ENCODE measurements around the gene EPS15. TPM values are rescaled to one million over a fixed set of nuclear protein-coding genes. Genes with fewer than 3 reads are reported as not detected.

EPS15 gene
- total and polyA plus RNA-seq, 4 donors: 8.8 to 52.1 (median 19.1) TPM

GRCh38 chr1:51341876-51342496 lies 177.1 kb downstream of the EPS15 start:
- H3K9me3 ChIP-seq (ENCODE audit: control insufficient read depth in 4 of 4, low read length in 3 of 4): no peaks in the 10 kb centered on the region
- H3K4me1 ChIP-seq (ENCODE audit: control insufficient read depth in 4 of 4, insufficient read depth in 4 of 4, low read length in 3 of 4): peaks cover 0 to 8% (median 5%) of the 10 kb centered on the region in 4 donors
- H3K9ac ChIP-seq (ENCODE audit: low read depth in 1 of 2, low read length in 2 of 2): no peak overlapping the region
- H3K4me3 ChIP-seq (ENCODE audit: low read depth in 1 of 3, low read length in 3 of 3): no peak overlapping the region
- H3K27me3 ChIP-seq (ENCODE audit: control insufficient read depth in 4 of 4, insufficient read depth in 4 of 4, low read length in 3 of 4): peaks cover 0 to 4% (median 0%) of the 10 kb centered on the region in 4 donors
- H3K36me3 ChIP-seq (ENCODE audit: control insufficient read depth in 4 of 4, insufficient read depth in 3 of 4, low read depth in 1 of 4, low read length in 3 of 4): no peaks in the 10 kb centered on the region
- no peak for TF ChIP-seq MAX (IDR thresholded peaks at IDR 0.05)
- TF ChIP-seq FOXA2 (IDR thresholded peaks at IDR 0.05): no peak
- TF ChIP-seq ZBTB33 (IDR thresholded peaks at IDR 0.05): no peak
- no peak for TF ChIP-seq CTCF (IDR thresholded peaks at IDR 0.05; ENCODE audit: low read depth, low read length, missing input control)
- no peak for TF ChIP-seq EGR1 (IDR thresholded peaks at IDR 0.05; ENCODE audit: low read depth in 2 of 2)
- no peak for TF ChIP-seq HNF4A (conservative IDR thresholded peaks at IDR 0.05)
- no peak for TF ChIP-seq JUND (IDR thresholded peaks at IDR 0.05)
- 93% methylated on average over 4 of the region's 4 CpGs for WGBS
- DNase-seq (ENCODE audit: low spot score): no peak
- H3K27ac ChIP-seq (ENCODE audit: low read depth in 1 of 2, low read length in 2 of 2): no peak overlapping the region

GRCh38 chr1:51340380-51340779 lies 178.7 kb downstream of the EPS15 start:
- TF ChIP-seq RXRA (IDR thresholded peaks at IDR 0.05): no peak
- TF ChIP-seq SP1 (IDR thresholded peaks at IDR 0.05): no peak
- H3K4me3 ChIP-seq (ENCODE audit: low read depth in 1 of 3, low read length in 3 of 3): no peak overlapping the region
- no peaks in the 10 kb centered on the region for H3K36me3 ChIP-seq (ENCODE audit: control insufficient read depth in 4 of 4, insufficient read depth in 3 of 4, low read depth in 1 of 4, low read length in 3 of 4)
- peaks cover 0 to 4% (median 0%) of the 10 kb centered on the region in 4 donors for H3K27me3 ChIP-seq (ENCODE audit: control insufficient read depth in 4 of 4, insufficient read depth in 4 of 4, low read length in 3 of 4)
- peaks cover 0 to 8% (median 4%) of the 10 kb centered on the region in 4 donors for H3K4me1 ChIP-seq (ENCODE audit: control insufficient read depth in 4 of 4, insufficient read depth in 4 of 4, low read length in 3 of 4)
- WGBS: 97% methylated on average over 6 of the region's 6 CpGs
- DNase-seq (ENCODE audit: low spot score): no peak
- H3K9ac ChIP-seq (ENCODE audit: low read depth in 1 of 2, low read length in 2 of 2): no peak overlapping the region
- H3K9me3 ChIP-seq (ENCODE audit: control insufficient read depth in 4 of 4, low read length in 3 of 4): no peaks in the 10 kb centered on the region
- H3K27ac ChIP-seq (ENCODE audit: low read depth in 1 of 2, low read length in 2 of 2): no peak overlapping the region

- no peak for DNase-seq (ENCODE audit: low spot score)
- no peak for TF ChIP-seq CTCF (IDR thresholded peaks at IDR 0.05; ENCODE audit: low read depth, low read length, missing input control)
- no peak for TF ChIP-seq MAX (IDR thresholded peaks at IDR 0.05)
- no peaks in the 10 kb centered on the region for H3K27me3 ChIP-seq (ENCODE audit: control insufficient read depth in 4 of 4, insufficient read depth in 4 of 4, low read length in 3 of 4)
- WGBS: 93% methylated on average over 4 of the region's 4 CpGs
- no peak overlapping the region for H3K9ac ChIP-seq (ENCODE audit: low read depth in 1 of 2, low read length in 2 of 2)
- H3K9me3 ChIP-seq (ENCODE audit: control insufficient read depth in 4 of 4, low read length in 3 of 4): no peaks in the 10 kb centered on the region
- no peaks in the 10 kb centered on the region for H3K4me1 ChIP-seq (ENCODE audit: control insufficient read depth in 4 of 4, insufficient read depth in 4 of 4, low read length in 3 of 4)
- no peak overlapping the region for H3K27ac ChIP-seq (ENCODE audit: low read depth in 1 of 2, low read length in 2 of 2)
- no peaks in the 10 kb centered on the region for H3K36me3 ChIP-seq (ENCODE audit: control insufficient read depth in 4 of 4, insufficient read depth in 3 of 4, low read depth in 1 of 4, low read length in 3 of 4)
- no peak overlapping the region for H3K4me3 ChIP-seq (ENCODE audit: low read depth in 1 of 3, low read length in 3 of 3)
Observed at GRCh38 chr1:51336711-51337110, 182.4 kb downstream of the EPS15 start.

Data from liver (tissue), 9 donors.